ENCODE data around the gene ZFHX2.
"Not testable (repeated sequence)": the region's sequence is repeated elsewhere in the genome, so short reads cannot be mapped to it uniquely, and the experiment has no call there.

- TF ChIP-seq, protein P1, sequence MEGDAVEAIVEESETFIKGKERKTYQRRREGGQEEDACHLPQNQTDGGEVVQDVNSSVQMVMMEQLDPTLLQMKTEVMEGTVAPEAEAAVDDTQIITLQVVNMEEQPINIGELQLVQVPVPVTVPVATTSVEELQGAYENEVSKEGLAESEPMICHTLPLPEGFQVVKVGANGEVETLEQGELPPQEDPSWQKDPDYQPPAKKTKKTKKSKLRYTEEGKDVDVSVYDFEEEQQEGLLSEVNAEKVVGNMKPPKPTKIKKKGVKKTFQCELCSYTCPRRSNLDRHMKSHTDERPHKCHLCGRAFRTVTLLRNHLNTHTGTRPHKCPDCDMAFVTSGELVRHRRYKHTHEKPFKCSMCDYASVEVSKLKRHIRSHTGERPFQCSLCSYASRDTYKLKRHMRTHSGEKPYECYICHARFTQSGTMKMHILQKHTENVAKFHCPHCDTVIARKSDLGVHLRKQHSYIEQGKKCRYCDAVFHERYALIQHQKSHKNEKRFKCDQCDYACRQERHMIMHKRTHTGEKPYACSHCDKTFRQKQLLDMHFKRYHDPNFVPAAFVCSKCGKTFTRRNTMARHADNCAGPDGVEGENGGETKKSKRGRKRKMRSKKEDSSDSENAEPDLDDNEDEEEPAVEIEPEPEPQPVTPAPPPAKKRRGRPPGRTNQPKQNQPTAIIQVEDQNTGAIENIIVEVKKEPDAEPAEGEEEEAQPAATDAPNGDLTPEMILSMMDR (IDR thresholded peaks at IDR 0.05; ENCODE audit: borderline replicate concordance, extremely low read depth, low read length, poor library complexity, severe bottlenecking): not testable (repeated sequence)
- TF ChIP-seq EZH2 (IDR thresholded peaks at IDR 0.05; ENCODE audit: borderline replicate concordance, low read depth, low read length, severe bottlenecking): not testable (repeated sequence)
These were observed 42.6 kb upstream of the ZFHX2 start for GRCh38 chr14:23594191-23594590.
